CD4-positive, alpha-beta T cell treated with Interferon alpha-2 for 1 hour (primary cell): Measurements from ENCODE around the gene TROAP.
A peak's percentile ranks its signal among the peaks of the same experiment; 100 is the strongest.
"Not testable (repeated sequence)": the region's sequence is repeated elsewhere in the genome, so short reads cannot be mapped to it uniquely, and the experiment has no call there.

Experiments used
- DNase-seq, 2 donors: peaks; one replicate each; pipeline ENCODE4 v3.0.0-alpha.2; 2020 to 2022

Gene TROAP

DNA sequence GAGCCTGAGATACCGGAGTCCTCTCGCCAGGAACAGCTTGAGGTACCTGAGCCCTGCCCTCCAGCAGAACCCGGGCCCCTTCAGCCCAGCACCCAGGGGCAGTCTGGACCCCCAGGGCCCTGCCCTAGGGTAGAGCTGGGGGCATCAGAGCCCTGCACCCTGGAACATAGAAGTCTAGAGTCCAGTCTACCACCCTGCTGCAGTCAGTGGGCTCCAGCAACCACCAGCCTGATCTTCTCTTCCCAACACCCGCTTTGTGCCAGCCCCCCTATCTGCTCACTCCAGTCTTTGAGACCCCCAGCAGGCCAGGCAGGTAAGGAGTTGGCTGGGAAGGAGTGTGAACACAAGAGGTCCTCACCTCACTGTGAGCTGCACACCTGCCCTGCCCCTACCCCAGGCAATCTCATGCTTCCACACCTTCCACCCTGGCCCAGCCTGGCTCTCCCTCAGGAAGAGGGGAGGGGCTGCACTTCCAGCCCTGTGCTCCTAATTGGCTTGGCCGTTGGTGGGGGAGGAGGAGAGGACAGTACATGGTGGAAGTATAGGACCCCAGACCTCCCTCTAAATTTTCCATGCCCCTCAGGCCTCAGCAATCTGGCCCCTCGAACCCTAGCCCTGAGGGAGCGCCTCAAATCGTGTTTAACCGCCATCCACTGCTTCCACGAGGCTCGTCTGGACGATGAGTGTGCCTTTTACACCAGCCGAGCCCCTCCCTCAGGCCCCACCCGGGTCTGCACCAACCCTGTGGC is 7.8 kb downstream of the TROAP start:
- DNase-seq = no peak

DNA sequence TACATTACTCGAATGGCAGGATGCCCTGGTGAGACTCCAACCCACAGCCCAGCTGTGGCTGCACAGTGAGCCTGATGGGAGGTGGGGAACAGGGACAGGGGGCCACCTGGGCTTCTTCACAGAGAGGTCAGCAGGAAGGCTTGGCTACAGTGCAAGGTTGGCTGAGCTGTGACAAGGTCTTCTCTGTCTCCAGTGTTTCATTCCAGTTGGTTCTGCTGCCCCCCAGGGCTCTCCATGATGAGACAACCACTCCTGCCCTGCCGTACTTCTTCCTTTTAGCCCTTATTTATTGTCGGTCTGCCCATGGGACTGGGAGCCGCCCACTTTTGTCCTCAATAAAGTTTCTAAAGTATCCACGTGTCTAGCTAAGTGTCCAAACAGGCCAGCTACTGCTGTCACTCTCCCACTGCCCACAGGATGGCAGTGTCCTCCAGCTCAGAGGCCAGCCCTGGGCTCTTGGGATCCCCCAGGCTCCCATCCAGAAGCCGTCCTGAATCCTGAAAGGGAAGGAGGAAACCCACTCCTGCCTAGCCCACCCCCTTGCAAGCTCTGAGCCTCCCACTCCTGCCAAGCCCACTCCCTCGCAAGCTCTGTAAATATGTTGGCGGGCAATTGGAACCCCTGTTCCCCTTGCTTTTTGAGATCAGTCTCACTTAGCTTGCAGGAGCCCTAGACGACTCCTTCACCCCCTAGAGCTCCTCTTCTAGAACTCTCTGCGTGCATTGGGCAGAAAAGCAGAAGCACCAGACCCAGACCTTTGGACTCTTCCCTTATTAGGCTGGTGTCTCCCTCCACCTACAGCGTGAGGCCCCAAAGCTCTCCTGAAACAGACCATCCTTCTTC is 8.5 kb downstream of the TROAP start:
- no peak for DNase-seq

DNA sequence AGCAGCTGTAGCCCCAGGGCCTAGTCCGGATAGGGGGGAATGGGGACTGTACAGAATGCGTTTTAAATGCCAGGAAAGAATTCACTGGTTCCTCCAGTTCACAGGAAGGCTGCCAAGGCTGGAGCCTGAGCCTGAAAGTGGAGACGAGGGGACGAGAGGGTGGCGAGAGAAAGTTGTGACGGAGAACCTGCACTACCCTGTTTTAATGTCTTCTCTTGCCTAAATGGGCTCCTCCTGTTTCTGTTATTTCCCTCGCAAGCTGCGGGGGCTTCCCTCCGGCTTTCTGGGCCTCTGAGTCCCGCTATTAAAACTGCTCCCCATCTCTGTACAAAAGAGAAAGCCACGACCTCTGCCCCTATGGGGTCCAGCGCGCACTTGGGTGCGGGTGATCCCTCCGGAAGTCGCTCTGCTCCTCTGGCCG is 9.4 kb downstream of the TROAP start:
- no peak for DNase-seq

DNA sequence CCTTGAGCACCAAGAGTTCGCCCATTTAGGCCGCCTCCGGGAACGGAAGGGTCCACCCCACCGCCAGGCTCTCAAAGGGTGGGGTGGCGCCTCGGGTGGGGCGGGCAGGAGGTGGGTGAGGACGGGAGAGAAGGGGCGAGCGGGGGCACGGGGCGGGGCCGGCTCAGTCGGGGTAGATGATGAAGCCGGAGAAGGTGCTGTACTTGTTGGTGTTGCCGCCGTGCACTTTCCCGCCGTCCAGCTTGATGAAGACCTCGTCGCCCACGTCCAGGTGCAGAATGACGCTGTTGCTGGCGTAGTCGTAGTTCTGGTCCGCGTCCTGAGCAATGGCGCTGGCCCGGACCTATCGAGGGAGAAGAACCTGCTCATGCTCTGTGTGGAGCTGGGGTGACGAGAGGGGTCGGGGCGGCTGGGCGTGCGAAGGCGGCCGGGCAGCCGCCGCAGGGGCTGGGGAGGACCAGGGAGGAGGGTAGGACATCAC is 9.9 kb downstream of the TROAP start:
- DNase-seq = no peak

DNA sequence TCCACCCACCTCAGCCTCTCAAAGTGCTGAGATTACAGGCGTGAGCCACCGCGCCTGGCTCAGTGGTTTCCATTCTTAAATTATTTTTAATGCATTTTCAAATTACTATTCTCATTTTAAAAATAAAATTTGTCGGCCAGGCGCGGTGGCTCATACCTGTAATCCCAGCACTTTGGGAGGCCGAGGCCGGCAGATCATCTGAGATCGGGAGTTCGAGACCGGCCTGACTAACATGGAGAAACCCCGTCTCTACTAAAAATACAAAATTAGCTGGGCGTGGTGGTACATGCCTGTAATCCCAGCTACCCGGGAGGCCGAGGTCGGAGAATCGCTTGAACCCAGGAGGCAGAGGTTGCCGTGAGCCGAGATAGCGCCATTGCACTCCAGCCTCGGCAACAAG is 10.7 kb downstream of the TROAP start:
- DNase-seq = not testable (repeated sequence)

DNA sequence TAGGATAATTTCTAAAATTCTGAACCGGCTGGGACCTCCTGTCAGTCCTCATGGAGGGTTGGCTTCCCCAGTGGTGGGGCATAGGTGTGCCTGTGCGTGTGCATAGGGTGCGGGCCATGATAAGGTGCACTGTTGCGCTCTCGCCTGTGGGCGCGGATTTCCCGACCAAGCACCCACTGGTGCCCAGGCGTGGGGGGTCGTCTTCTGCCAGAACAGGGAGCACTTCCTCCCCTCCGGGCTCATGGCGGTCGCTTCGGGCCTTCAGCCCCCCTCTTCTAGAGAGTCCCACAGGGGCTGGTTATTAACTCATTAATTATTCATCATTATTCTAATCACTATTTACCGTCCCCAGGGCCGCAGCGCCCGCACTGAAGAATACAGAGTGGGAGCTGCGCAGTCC is 11.2 kb downstream of the TROAP start:
- no peak for DNase-seq

DNA sequence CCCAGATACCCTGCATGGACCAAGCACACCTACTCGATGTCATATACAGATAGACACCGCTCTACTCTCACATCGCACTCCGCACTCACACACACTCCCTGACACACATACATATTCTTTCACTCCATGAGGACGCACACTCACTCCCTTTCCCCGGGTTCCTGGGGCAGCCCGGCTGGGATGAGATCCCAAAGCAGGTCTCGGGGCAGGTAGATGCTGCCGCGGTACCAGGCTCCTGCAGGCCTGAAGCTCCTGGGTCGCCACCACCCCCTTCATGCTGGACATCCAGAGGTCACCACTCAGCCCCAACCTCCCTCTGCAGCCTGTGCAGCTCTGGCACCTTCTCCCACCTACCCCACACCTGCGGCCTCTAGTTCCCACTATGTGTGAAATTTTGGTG is 11.6 kb downstream of the TROAP start:
- no peak for DNase-seq

DNA sequence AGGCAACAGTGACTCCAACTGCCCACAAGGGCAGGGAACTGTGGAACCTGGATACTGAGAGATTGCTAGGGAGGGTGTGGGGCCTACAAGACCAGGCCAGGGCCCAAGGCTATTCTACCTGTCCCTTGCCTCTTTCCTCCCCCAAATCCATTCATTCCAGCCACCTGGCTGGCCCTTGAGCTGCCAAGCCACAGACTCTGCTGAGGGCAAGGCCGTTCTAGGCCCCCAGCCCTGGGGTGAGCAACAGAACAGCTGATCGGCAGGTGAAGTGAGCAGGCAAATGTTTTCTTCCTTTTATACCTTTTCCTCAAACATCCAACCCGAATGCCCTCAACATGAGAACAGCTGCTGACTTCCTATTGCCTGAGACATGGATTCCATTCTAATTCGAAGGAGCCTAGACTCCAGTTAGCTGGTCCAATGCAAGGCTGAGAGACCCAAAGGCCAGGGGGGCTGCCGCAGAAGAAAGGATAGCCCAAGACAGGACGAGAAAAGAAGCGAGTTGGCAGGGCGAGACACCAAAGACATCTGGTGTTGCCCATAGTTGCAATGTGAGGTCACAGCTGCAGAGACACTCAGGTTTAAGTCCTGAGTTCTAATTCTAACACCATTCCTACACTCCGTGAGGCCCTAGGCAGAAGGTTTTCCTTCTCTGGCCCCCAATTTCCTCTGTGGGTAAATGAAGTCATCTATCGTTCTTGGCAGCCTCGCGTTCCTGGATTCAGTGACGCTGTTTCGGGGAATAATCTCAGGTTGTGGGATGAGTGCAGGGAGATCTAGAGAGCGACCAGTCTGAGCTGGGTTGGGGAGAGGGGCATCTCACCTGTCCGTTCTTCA is 12.3 kb downstream of the TROAP start:
- DNase-seq = no peak

DNA sequence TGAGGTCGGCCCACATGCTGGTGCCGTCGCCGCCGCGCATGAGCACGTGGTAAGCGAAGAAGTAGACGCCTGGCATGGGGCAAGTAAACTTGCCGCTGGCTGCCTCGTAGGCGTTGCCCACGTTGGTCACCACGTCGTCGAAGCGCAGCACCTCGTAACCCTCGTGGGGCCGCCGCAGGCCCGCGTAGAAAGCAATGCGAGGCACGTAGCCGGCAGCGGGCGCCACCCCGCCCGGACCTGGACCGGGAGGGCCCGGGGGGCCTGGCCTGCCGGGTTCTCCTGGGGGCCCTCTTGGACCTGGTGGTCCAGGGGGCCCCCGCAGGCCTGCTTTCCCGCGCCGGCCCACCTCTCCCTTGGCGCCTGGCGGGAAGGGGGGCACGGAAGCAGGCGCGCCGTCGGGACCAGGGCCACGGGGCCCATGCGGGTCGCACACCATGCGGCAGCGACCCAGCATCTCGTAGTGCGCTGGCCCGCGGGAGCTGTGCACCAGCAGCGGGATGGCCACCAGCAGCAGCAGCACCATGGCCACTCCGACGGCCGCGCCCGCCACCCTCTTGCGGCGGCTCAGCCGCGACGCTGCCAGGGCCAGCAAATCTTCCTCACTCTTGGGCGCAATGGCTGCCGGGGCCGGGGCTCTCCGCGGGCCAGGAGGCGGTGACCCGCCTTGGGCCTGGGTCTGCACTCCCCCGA is 13.0 kb downstream of the TROAP start:
- no peak for DNase-seq

DNA sequence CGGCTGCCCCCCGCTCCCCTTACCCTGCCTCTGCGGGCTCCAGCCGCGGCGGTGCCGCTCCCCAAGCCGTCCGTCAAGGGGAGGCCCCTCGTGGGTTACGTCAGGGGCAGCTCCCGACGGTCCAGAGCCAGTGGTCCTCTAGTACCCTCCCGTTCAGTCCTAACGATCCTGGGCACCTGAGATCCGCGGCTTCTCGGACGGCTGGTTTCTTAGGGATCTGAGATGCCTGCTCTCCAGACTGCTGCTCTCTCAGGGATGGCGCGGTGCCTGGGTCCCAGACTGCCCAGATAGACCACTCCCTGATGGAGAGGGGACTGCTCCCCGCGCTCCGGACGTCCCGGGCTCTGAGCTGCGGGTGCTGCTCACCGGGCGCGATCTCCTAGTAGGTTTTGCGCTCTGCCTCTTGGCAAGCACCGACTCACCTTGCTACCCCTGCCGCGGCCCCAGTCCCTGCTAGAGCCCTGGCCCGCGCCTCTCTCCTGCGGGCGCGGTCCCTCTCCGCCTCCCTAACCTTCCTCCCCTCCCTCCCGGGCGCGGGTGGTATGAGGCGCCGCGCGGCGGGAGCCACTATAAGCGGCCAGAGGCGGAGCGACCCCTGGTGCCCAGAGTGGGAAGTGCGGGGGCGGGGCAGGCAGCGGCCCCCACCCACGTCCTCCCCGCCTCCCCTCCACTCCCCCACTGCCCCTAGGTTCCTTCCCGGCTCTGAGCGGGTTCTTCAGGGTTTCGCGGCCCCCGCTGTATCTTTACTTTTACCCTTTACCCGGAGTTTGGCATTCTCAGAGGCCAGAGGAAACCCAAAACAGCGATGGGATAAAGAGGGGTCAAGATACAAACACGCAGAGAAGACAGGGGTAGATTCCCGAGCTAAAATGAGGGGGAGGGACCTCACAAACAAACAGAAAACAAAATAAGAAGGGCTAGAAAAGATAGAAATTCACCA is 13.9 kb downstream of the TROAP start, which contains the start of gene C1QL4:
Gene C1QL4 (minus strand): TSS at position 544 of the 940 bp plus-strand sequence. CDS start 711 bp downstream, outside the sequence.
- peak; percentile 82 to 91 for DNase-seq

DNA sequence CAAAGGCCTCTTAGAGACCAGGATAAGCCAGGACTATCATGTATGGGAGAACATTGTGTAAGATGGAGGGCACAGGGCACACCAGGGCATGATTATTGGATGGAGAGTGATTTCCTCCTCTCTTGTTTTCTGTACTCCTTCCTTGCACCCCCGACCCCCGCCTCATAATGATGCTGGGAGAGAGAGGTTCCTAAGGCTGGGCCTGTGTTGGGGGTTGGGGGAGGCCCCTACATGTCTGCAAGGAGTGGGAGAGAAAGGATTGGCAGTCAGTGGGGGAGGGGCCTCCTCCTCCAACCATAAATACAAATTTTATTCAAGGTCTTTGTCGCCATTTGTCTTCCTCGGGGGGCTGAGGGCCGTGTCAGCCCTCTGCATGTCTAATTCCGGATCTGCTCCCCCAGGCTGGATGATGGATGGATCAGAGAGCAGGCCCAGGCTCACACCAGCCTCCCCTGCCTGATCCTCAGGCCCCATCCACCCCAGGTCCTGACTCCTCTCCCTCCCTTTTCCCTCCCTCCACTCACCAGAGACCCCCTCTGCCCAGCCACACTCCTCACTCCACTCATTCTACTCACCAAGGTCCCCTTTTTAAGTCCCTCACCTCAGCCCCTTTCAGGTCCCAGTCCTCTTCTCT is 15.9 kb downstream of the TROAP start:
- DNase-seq = no peak

DNA sequence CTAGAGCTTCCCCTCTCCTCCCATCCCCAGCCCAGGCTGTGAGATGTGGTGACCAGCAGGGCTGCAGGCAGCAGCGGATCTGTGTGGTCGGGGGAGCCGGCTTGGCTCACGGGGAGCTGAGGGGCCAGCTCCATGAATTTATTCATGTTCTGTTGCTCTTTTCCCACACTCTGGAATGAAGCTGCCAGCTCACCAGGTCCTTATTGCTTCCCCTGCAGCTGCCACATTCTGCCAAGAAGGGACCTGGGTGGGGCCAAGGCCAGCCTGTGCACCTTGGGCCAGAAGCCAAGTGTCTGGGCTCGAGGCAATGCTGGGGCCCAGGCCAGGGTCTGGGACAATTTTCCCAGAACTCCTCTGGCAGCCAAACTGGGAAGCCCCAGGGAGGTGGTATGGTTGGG is 16.4 kb downstream of the TROAP start:
- no peak for DNase-seq

DNA sequence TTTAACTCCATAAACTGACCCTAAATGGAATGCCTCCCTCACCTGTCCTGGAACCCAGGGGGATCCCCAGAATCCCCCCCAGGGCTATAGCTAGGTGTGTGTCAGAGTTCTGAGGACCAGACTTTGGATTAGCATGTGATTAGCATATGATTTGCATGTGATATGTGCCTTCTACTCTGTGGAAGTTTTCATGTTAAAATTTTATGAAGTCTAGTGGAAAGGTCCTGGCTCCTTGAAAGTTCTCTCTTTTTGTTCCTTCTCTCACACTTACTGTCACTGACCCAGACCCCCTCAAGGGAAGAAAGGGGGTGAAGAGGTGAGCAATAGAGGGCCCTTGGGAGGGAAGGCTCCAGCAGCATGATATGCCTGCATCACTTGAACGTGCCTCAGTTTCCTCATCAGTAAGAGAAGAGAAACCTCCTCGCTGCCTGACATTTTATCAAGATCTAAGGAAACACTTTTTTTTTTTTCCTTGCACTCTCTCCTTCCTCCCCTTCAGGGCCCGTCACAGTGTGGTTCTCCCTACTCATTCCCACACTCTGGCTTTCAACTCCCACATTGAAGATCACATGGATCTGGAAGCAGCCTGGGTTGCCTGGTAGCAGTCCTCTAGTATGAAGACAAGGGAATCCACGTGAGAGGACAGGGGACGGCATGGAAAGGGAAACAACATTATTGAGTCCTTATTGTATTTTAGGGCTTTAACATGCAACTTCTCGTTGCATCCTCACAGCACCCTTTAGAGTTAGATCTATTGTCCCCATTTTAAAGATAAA is 17.2 kb downstream of the TROAP start:
- DNase-seq = no peak

DNA sequence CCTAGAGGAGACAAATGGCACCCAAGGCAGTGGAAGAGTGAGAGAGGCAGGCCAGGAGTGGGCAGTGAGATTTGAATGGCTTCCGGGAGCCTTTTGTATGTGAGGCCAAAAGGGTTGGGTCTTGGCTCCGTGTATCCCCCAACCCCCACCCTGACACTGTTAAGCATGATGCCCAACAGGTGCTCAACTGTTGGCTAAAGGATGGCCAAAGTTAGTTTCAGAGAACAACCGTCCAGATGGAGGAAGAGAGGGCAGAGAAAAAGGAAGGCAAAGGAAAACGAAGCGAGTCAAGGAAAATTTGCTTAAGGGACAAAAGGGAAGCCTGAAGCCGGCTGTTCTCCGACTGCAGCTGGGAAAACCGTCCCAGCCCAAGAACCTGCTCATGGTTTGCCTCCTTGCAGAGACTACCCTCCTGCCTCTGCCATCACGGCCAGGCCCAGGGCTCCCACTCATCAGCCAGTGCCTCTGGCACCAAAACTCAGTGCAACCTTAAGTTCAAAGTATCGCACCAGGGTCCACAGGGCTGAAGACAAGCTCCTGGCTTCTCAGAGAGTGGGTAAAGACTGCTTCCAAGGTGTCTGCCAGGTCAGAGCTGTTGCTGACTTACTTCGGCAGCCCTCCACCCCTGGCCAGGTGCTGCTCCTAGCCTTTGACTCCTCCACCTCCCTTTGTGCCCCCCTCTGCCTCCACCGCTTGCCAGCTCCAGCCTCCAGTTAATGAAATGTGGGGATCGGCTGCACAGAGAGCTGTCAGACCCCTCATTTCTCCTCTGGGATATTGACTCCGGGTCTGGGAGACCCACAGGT is 18.1 kb downstream of the TROAP start:
- no peak for DNase-seq

DNA sequence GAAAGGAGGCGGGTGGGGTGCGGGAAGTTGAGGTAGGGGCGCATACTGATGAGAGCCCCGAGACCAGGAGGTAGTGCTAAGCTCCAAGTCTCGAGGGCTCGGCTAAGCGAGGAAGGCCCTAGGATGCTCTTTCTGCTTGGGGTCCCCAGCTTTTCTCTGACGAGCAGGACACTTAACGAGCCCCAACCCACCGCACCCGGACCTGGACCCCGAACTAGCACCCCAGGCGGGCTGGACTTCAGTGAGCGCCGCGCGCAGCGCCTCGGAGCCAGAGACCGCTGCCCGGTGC is 18.7 kb downstream of the TROAP start:
- no peak for DNase-seq

DNA sequence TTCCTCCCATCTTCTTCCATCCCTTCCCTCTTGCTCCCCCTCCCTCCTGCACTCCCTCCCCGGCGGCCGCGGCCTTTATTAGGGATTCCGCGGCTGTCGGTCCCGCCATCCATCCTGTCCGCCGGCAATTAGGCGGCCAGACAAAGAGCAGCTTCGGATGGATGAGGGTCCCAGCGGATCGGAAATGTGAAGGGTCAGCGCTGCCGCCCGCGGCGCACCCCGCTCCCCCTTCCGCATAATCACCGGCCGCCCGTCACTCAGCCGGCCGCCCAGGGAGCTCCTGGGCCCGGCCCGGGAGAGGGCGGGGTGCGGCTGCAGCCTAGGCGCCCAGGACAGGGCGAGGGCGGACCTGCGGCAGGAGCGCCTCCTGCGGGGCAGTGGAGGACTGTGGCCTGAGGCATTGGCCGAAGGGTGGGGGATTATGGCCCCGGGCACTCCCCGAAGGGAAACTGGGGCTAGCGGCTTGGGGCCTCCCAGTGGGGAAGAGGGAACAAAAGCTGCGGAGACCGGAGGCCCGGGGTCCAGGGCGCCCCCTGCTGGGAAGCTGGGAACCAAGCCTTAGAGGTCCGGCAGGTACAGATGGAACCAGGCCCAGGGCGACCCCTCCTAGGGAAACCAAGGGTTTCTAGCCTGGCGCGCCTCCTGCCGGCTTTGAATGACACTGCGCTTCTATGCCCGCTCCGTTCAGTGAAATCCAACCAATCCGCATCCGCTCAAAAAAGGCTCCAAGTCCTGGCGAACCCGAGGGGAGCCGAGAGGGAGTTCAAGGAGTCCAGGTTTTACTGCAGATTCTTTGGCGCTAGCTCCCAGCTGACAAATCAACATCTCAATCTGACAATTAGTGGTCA is 19.2 kb downstream of the TROAP start:
- DNase-seq = peak; percentile 79 to 82

DNA sequence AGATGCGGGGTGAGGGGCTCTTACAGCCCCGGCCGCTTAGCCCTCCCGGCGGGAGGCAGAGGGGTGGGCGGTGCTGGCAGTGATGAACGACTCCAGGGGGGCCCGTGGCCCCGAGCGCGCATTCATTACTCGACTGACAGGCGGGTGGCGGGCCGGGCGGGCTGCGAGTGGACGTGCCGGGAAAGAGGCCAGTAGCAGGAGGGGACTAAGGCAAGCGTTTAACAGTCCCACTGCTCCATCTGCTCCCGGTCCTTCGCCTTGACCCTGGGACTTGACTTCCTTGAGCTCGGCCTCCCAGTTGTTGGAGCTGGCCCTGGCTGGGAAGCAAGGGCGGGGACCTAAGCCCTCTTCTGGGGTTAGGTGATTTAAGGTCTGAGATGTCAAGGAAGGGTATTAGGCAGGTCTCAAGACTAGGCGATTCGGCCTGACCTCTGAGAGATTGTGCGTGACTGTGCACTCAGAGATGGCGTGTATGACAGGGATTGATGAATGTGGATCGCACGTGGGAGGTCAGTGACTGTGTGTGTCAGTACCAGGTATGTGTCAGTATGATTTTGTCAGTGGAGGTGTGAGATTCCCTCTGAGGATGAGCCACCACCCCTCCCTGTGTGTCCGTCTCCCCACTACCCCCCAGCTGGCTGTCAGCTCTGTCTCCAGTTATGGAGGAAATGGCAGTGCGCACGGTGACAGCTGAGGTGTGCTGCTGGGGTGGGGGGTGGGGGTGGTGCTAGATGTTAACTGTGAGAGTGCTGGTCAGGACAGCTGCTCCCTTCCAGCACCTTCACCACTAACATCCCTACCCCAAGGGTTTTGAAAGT is 20.1 kb downstream of the TROAP start:
- peak in 1 of 2 donors; percentile 29 for DNase-seq
